B cell (primary cell): ENCODE results near the gene MCM5. TPM values are rescaled to one million over a fixed set of nuclear protein-coding genes. Genes with fewer than 3 reads are reported as not detected.
"Not testable (repeated sequence)": the region's sequence is repeated elsewhere in the genome, so short reads cannot be mapped to it uniquely, and the experiment has no call there.

ENCODE experiments used
- ATAC-seq: fragments of 200-7000 bp; cut with Tn5 transposase; one replicate; pipeline ENCODE4 v1.10.0; 2021; ENCODE audit warnings: low read depth, mild to moderate bottlenecking, moderate number of reproducible peaks, moderate library complexity
- CTCF ChIA-PET: fragments of 350-600 bp; sonication (Branson Sonifier 250); formaldehyde crosslinking; loops from one replicate; lab custom pipeline; 2021; ENCODE audit warnings: antibody characterized with exemption, inconsistent platforms; lab: Charles Lee
- POLR2A ChIA-PET: fragments of 350-600 bp; sonication (Branson Sonifier 250); formaldehyde crosslinking; loops from one replicate; lab custom pipeline; 2021; ENCODE audit warnings: antibody characterized with exemption; lab: Charles Lee
- DNase-seq: peaks from one replicate; pipeline ENCODE4 v3.0.0; 2013
- H2AFZ ChIP-seq: 2 replicates; pipeline ENCODE4 v1.6.1; 2012; ENCODE audit warnings: mild to moderate bottlenecking, low read depth, low read length; ENCODE audit not compliant: insufficient read depth, poor library complexity, severe bottlenecking
- H3K27ac ChIP-seq, 2 donors: 1 replicate in 1 of 2; 2 replicates in 1 of 2; pipeline ENCODE4 v1.5.1; 2012 to 2013; ENCODE audit warnings: low read length in 2 of 2, mild to moderate bottlenecking in 2 of 2, moderate library complexity in 1 of 2
- H3K27me3 ChIP-seq, 4 experiments: fragments of 200-600 bp in 1 of 4; sonication (generic) in 1 of 4; replicated peaks in 1 of 4; 1 replicate in 2 of 4; 2 replicates in 2 of 4; pipeline versions ENCODE4 v1.6.1 to v1.7.0; 2013 to 2016; ENCODE audit warnings: low read length in 3 of 4, mild to moderate bottlenecking in 2 of 4, mixed read lengths in 1 of 4, moderate library complexity in 1 of 4; ENCODE audit not compliant: insufficient read depth in 4 of 4, control insufficient read depth in 3 of 4; ENCODE audit errors: control extremely low read depth in 1 of 4
- H3K36me3 ChIP-seq, 2 experiments: replicated peaks in 1 of 2; 1 replicate in 1 of 2; 2 replicates in 1 of 2; pipeline versions ENCODE4 v1.6.1 to v1.7.1; 2013; ENCODE audit warnings: low read length in 1 of 2; ENCODE audit not compliant: insufficient read depth in 2 of 2, control insufficient read depth in 1 of 2; ENCODE audit errors: control extremely low read depth in 1 of 2, extremely low read depth in 1 of 2
- H3K4me1 ChIP-seq, 2 donors: fragments of 200-600 bp in 1 of 2; sonication (generic) in 1 of 2; 1 replicate in 1 of 2; 2 replicates in 1 of 2; pipeline versions ENCODE4 v1.5.1 to v1.6.1; 2013 to 2017; ENCODE audit warnings: low read length in 2 of 2; ENCODE audit not compliant: control insufficient read depth in 2 of 2, insufficient read depth in 2 of 2
- H3K4me2 ChIP-seq: replicated peaks from 2 replicates; pipeline ENCODE3; 2012; ENCODE audit warnings: mild to moderate bottlenecking, low read depth, low read length; ENCODE audit not compliant: poor library complexity, severe bottlenecking
- H3K4me3 ChIP-seq, 5 experiments: fragments of 200-600 bp in 1 of 5; sonication (generic) in 1 of 5; 1 replicate in 3 of 5; 2 replicates in 2 of 5; pipeline versions ENCODE4 v1.5.1 to v1.7.0; 2011 to 2016; ENCODE audit warnings: low read length in 4 of 5, mild to moderate bottlenecking in 4 of 5, low read depth in 2 of 5, control low read depth in 1 of 5, moderate library complexity in 1 of 5; ENCODE audit not compliant: insufficient read depth in 1 of 5; ENCODE audit errors: control extremely low read depth in 1 of 5, extremely low read depth in 1 of 5
- H3K79me2 ChIP-seq: fragments of 200-600 bp; sonication (generic); one replicate; pipeline ENCODE4 v1.6.0; 2016; ENCODE audit warnings: low read length; ENCODE audit not compliant: control insufficient read depth, insufficient read depth
- H3K9ac ChIP-seq: fragments of 200-600 bp; sonication (generic); 2 replicates; pipeline ENCODE4 v1.6.1; 2017; ENCODE audit warnings: mild to moderate bottlenecking, low read length, moderate library complexity
- H3K9me3 ChIP-seq, 3 donors: one replicate each; pipeline versions ENCODE4 v1.6.1 to v1.7.1; 2013; ENCODE audit warnings: low read length in 2 of 3; ENCODE audit not compliant: control insufficient read depth in 2 of 3, insufficient read depth in 1 of 3; ENCODE audit errors: control extremely low read depth in 1 of 3
- H4K20me1 ChIP-seq: 2 replicates; pipeline ENCODE4 v1.6.0; 2012; ENCODE audit warnings: mild to moderate bottlenecking, low read length; ENCODE audit not compliant: insufficient read depth, control insufficient read depth, poor library complexity, severe bottlenecking
- H3K27ac Mint-ChIP-seq: one replicate; pipeline ENCODE4 v1.8.0; 2021; ENCODE audit warnings: mixed read lengths
- H3K27me3 Mint-ChIP-seq: one replicate; pipeline ENCODE4 v1.8.0; 2021; ENCODE audit warnings: mixed read lengths
- H3K4me1 Mint-ChIP-seq: one replicate; pipeline ENCODE4 v1.8.0; 2021; ENCODE audit warnings: mixed read lengths
- H3K4me3 Mint-ChIP-seq: one replicate; pipeline ENCODE4 v1.8.0; 2021; ENCODE audit warnings: mixed read lengths
- H3K9me3 Mint-ChIP-seq: one replicate; pipeline ENCODE4 v1.8.0; 2022; ENCODE audit warnings: mixed read lengths; ENCODE audit not compliant: insufficient read depth
- EZH2 ChIP-seq: IDR thresholded peaks from 2 replicates; pipeline ENCODE4 v1.6.1; 2012; ENCODE audit warnings: borderline replicate concordance, low read depth, mild to moderate bottlenecking, moderate library complexity, low read length; ENCODE audit not compliant: insufficient read depth, poor library complexity, severe bottlenecking
- WGBS: methylation state at CpG from one replicate; pipeline ENCODE4 v1.1.5; 2013; ENCODE audit warnings: missing lambda C conversion rate; ENCODE audit not compliant: insufficient coverage; 5-methylcytosine and 5-hydroxymethylcytosine counted together
- intact Hi-C: fragments of 100-400 bp; cut with micrococcal nuclease; formaldehyde crosslinking; loops from one replicate; pipeline ENCODE4 v1.10.0; 2022
- polyA plus RNA-seq: library from polyadenylated mRNA; depleted of rRNA; stranded (reverse); fragments of >200 nt; gene quantifications from 2 replicates; pipeline ENCODE4 v1.2.3, GENCODE V29; 2012
- total RNA-seq, 2 donors: library from RNA; stranded (reverse); fragments of 120-200 nt in 1 of 2; gene quantifications; 1 replicate in 1 of 2; 2 replicates in 1 of 2; pipeline versions ENCODE4 v1.2.3 to v1.2.4, GENCODE V29; 2013 to 2022
- TF ChIP-seq, protein P1 (sequence below): fragments of 200-600 bp; IDR thresholded peaks from one replicate; pipeline ENCODE4 v1.8.0; 2022; ENCODE audit warnings: antibody characterized with exemption, mild to moderate bottlenecking

Gene MCM5
- total and polyA plus RNA-seq, 2 donors (not counting 1 experiment from before 2014, with no cell fraction given): 112 to 203 TPM

DNA sequence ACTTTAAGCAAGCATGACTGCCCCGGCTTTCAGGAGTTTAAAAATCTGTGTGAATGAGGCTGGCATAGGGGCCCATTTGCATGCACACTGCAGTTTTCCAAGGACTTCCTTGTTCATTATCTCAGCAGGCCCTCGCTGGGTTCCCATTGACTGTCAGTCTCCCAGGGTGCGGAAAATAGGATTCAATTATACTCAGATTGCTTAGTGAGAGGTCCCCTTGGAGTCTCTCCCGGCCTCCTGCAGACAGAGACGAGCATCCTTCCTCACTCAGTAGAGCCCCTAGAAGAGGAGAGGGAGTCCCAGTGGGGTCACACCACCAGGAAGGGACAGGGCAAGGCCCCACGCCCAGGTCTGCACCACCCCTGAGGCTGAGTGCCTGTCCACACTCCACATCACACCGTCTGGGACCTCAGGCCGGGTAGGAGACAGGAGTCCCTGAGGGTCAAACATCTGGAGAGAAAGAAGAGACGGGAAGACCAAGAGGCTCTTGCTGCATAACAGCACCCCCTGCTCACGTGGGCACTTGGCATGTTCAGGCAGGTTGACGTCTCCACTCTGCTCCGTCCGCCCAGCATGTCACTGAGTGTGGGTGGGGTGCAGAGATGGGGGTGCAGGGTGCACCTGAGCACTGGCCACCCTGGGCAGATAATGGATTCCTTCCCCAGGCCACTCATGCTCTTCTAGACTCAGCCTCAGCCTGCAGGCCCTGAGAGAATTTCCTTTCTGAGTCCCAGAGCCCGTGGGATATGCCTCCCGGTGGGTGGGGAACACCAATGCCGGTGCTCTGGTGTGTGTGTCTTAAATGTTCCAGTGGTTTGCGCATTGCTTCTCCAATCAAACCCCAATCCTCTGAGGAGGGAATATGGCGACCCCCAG, 58.8 kb downstream of the MCM5 start:
- Histone ChIP-seq H3K36me3 (no peaks in the 10 kb centered on the region), H3K4me1 (no peaks in the 10 kb centered on the region), H3K9ac (no peak overlapping the region), H3K4me3 (no peak overlapping the region), H3K27ac (no peak overlapping the region), H3K27me3 (no peaks in the 10 kb centered on the region), H4K20me1 (no peaks in the 10 kb centered on the region), H3K4me2 (no peak overlapping the region), H3K79me2 (no peaks in the 10 kb centered on the region), H3K9me3 (no peaks in the 10 kb centered on the region), H2AFZ (no peak overlapping the region)
- DNase-seq (no peak), ATAC-seq (no peak)
- Mint-ChIP-seq H3K27ac (no peak overlapping the region), H3K9me3 (peaks cover 4% of the 10 kb centered on the region), H3K4me1 (no peaks in the 10 kb centered on the region), H3K27me3 (no peaks in the 10 kb centered on the region), H3K4me3 (no peak overlapping the region)
- ChIA-PET POLR2A (no interaction called here), CTCF (no interaction called here)
- TF ChIP-seq, protein P1, sequence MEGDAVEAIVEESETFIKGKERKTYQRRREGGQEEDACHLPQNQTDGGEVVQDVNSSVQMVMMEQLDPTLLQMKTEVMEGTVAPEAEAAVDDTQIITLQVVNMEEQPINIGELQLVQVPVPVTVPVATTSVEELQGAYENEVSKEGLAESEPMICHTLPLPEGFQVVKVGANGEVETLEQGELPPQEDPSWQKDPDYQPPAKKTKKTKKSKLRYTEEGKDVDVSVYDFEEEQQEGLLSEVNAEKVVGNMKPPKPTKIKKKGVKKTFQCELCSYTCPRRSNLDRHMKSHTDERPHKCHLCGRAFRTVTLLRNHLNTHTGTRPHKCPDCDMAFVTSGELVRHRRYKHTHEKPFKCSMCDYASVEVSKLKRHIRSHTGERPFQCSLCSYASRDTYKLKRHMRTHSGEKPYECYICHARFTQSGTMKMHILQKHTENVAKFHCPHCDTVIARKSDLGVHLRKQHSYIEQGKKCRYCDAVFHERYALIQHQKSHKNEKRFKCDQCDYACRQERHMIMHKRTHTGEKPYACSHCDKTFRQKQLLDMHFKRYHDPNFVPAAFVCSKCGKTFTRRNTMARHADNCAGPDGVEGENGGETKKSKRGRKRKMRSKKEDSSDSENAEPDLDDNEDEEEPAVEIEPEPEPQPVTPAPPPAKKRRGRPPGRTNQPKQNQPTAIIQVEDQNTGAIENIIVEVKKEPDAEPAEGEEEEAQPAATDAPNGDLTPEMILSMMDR: no peak
- TF ChIP-seq EZH2: no peak
- intact Hi-C loops: no loop called here
- WGBS: 94% methylated on average over 10 of the region's 18 CpGs

DNA sequence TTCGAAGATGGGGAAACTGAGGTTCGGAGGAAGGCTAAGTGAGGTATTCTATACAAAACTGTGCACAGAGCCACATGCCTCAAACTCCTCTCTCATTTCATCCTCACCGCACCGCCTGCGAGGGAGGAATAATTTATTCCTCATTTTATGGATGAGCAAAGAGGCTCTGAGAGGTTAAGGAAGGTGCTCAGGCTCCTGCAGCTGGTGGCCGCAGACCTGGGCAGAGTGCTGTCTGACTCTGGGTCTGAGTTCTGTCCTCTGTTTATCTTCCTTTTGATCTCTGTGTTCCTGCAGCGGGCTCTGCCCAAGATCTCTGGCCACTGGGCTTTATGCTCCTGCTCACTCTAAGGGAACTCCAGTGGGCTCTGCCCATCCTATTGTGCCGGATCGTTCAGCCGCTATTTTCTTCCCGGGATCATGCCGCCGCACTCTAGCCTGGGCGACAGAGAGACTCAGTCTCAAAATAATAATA, 59.5 kb downstream of the MCM5 start:
- peaks cover 4 to 5% of the 10 kb centered on the region in 2 donors for H3K4me1 ChIP-seq
- ChIA-PET POLR2A (no interaction called here), CTCF (no interaction called here)
- H3K9me3 Mint-ChIP-seq: peaks cover 4% of the 10 kb centered on the region
- no peaks in the 10 kb centered on the region for H4K20me1 ChIP-seq
- no peak overlapping the region for H3K27ac ChIP-seq
- H3K4me3 ChIP-seq: no peak overlapping the region
- ATAC-seq: no peak
- no peaks in the 10 kb centered on the region for H3K27me3 Mint-ChIP-seq
- H3K36me3 ChIP-seq: no peaks in the 10 kb centered on the region
- H3K27ac Mint-ChIP-seq: no peak overlapping the region
- H3K4me2 ChIP-seq: no peak overlapping the region
- H3K4me3 Mint-ChIP-seq: no peak overlapping the region
- TF ChIP-seq EZH2: no peak
- TF ChIP-seq, protein P1: no peak
- no peak overlapping the region for H3K9ac ChIP-seq
- H3K27me3 ChIP-seq: no peaks in the 10 kb centered on the region
- no peaks in the 10 kb centered on the region for H3K79me2 ChIP-seq
- 97% methylated on average over 2 of the region's 14 CpGs for WGBS
- H3K9me3 ChIP-seq: no peaks in the 10 kb centered on the region
- intact Hi-C loops: no loop called here
- no peak overlapping the region for H2AFZ ChIP-seq
- H3K4me1 Mint-ChIP-seq: peaks cover 5% of the 10 kb centered on the region
- DNase-seq: no peak

DNA sequence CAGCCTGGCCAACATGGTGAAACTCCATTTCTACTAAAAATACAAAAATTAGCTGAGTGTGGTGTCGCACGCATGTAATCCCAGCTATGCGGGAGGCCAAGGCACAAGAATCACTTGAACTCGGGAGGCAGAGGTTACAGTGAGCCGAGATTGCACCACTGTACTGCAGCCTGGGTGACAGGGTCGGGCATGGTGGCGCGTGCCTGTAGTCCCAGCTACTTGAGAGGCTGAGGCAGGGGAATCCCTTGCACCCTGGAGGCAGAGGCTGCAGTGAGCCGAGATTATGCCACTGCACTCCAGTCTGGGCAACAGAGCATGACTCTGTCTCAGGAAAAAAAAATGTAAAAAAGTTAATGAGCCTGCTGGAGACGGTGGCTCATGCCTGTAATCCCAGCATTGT, 60.0 kb downstream of the MCM5 start:
- intact Hi-C loops, POLR2A ChIA-PET: not testable (repeated sequence)

More for the DNA sequence above, 60.0 kb downstream of the MCM5 start:
- WGBS: 98% methylated on average over 10 of the region's 10 CpGs
- DNase-seq, H3K9me3 Mint-ChIP-seq, H3K4me3 ChIP-seq, H3K9me3 ChIP-seq, H3K27ac Mint-ChIP-seq, H3K4me3 Mint-ChIP-seq, CTCF ChIA-PET, H2AFZ ChIP-seq, H3K27ac ChIP-seq, H3K27me3 ChIP-seq, H3K4me2 ChIP-seq, H4K20me1 ChIP-seq, ATAC-seq, H3K79me2 ChIP-seq, H3K27me3 Mint-ChIP-seq, H3K36me3 ChIP-seq, H3K9ac ChIP-seq: not testable (repeated sequence)
- H3K4me1 ChIP-seq: peaks cover 8 to 10% of the 10 kb centered on the region in 2 donors
- H3K4me1 Mint-ChIP-seq: peaks cover 10% of the 10 kb centered on the region
